GM12875 (cell line): ENCODE measurements around the gene OLFML2B.
A peak's percentile ranks its signal among the peaks of the same experiment; 100 is the strongest.
"Not testable (repeated sequence)": the region's sequence is repeated elsewhere in the genome, so short reads cannot be mapped to it uniquely, and the experiment has no call there.

ENCODE experiments used
- H3K4me3 ChIP-seq: one replicate; pipeline ENCODE4 v1.5.1; 2011; ENCODE audit warnings: low read depth, low read length, control low read depth
- TF ChIP-seq, protein P1 (sequence below): IDR thresholded peaks from 2 replicates; pipeline ENCODE4 v1.5.1; 2011; ENCODE audit warnings: low read depth, mild to moderate bottlenecking, control low read depth, inconsistent platforms, low read length, moderate library complexity, borderline replicate concordance; ENCODE audit not compliant: insufficient read depth

OLFML2B gene

DNA sequence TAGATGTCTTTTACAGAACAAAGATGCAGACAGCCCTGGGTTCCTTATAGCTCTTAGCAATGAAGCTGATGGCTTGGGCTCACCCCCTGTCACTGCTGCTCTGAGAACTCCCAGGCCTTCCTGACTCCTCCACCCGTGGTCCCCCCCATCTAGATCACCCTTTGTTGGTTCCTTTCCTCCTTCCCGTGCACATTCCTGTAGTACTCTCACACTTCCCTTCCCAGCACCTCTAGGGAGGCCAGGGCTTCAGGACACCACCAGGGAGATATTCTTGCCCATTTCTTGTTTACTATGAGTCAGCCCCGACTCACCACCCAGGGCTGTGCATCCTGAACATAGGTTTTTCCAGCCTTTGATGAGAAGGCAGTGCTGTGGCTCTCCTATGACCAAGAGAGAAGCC lies 31.4 kb upstream of the OLFML2B start:
- H3K4me3 ChIP-seq = no peak overlapping the region
- TF ChIP-seq, protein P1, sequence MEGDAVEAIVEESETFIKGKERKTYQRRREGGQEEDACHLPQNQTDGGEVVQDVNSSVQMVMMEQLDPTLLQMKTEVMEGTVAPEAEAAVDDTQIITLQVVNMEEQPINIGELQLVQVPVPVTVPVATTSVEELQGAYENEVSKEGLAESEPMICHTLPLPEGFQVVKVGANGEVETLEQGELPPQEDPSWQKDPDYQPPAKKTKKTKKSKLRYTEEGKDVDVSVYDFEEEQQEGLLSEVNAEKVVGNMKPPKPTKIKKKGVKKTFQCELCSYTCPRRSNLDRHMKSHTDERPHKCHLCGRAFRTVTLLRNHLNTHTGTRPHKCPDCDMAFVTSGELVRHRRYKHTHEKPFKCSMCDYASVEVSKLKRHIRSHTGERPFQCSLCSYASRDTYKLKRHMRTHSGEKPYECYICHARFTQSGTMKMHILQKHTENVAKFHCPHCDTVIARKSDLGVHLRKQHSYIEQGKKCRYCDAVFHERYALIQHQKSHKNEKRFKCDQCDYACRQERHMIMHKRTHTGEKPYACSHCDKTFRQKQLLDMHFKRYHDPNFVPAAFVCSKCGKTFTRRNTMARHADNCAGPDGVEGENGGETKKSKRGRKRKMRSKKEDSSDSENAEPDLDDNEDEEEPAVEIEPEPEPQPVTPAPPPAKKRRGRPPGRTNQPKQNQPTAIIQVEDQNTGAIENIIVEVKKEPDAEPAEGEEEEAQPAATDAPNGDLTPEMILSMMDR = no peak

DNA sequence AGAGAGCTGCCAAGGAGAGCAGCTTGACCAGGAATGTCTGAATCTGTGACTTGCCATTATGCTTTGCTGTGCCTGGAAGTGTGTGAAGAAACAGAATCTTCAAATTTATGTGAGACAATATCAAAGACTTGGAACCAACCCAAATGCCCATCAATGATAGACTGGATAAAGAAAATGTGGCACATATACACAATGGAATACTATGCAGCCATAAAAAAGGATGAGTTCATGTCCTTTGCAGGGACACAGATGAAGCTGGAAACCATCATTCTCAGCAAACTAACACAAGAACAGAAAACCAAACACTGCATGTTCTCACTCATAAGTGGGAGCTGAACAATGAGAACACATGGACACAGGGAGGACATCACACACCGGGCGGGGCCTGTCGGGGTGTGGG lies 30.3 kb upstream of the OLFML2B start:
- H3K4me3 ChIP-seq = not testable (repeated sequence)

DNA sequence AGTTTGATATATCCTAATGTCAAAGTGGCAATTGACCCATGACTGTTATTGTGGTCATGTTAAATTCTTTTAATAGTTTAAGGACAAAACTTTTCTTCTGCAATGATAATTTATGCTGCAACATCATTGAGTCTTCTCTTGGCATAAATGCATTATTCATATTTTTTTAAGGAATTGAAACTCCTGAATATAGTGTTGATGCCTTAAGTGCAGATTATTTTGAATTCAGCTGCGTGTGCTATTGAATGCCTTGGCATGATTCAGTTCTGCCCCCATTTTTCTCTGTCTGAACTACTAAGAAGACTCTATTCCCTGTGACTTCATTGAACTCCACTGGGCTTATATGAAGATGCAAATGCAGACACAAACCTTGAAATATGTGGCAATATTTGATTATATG lies 23.3 kb upstream of the OLFML2B start:
- H3K4me3 ChIP-seq = no peak overlapping the region
- TF ChIP-seq, protein P1 = no peak

DNA sequence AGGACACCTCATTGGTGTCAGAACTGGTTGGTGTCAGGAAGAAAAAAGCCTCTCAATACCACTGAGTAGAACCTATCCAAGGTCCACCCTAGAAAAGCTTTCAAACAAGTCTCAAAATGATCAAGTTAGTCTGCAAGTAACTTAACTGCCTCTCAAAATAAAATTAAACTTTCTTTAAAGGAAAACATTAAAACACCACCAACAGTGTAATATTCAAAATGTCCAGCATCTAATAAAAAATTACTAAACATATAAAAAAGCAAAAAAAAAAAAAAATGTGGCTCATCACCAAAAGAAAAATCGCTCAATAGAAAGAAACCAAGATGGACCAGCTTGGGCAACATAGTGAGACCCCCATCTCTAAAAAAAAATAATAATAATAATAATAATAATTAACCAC lies 18.7 kb upstream of the OLFML2B start:
- H3K4me3 ChIP-seq = no peak overlapping the region
- TF ChIP-seq, protein P1 = no peak

DNA sequence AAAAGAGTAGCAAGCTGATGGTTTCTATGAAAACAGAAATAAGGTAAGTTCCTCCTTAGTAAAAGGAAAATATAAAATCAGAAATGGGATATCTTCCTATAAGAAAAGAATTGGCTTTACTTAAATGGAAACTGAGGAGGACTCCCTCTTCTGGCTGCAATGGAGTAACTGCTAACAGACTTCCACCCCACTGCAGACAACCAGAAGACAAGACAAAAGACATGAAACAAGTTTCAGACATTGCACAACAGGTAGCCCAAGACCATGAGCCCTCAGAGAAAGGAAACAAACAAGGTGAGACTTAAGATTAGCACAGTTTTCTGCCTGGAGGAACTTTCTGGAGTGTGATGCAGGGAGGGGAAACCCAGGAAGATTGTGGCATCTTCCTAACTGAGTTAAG lies 17.0 kb upstream of the OLFML2B start:
- TF ChIP-seq, protein P1 = peak; percentile 32; the same call in 1 of the 2 replicates
- no peak overlapping the region for H3K4me3 ChIP-seq

DNA sequence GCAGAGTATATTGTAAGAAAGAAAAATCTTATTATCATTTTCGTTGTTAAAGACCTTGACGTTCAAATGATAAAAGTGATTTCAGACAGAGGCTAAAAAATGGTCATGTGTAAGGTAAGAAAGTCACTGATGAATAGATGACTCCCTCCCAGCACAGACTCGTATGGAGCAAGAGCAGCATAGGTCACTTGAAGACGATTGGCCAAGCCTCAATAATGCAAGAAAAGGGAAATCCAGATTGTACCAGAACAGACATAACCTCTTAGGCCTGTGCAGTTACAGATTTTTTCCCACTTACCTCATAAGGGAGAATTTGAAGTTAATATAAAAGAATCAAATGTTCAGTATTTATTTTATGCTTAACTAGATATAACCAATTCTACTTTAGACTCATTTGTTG lies 16.3 kb upstream of the OLFML2B start:
- H3K4me3 ChIP-seq = no peak overlapping the region
- TF ChIP-seq, protein P1 = no peak

DNA sequence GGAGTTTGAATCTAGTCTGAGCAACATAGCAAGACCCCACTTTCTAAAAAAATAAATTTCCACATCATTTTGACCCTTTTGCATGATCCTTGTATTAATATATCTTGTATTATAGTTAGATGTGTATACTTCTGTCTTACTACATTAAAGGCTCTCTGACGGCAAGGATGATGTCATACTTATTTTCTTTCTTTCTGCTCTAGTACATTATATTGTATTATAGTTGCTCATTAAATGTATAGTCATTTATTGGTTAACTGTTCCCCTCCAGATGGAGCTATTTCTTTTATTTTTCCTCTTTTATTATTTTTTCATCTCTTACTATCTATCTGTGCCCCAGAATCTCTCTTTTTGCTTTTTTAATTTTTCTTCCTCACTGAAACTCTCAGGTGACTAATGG lies 15.0 kb upstream of the OLFML2B start:
- H3K4me3 ChIP-seq = no peak overlapping the region
- TF ChIP-seq, protein P1 = no peak

DNA sequence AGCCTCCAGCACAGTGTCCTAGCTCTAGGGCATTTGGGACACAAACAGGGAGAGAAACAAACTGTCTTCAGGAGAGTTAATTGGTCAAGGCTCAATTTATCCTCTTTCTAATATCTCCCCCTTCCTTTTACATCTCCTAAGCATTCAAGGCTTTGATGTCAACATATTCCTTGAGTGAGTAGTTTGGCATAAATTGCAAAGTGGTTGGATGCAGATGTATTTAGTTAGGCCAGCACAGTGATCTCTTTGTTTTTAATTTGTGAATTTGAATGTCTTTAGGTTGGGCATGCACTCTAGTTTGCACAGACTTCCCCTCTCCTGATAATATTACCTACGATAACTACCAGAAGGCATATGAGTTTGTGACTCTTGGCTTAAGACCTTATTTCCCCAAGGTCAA lies 12.5 kb upstream of the OLFML2B start:
- H3K4me3 ChIP-seq = no peak overlapping the region
- TF ChIP-seq, protein P1 = no peak
